Neural progenitor cell (in vitro differentiated cells): ENCODE measurements around the gene MYO1A. TPM values are rescaled to one million over a fixed set of nuclear protein-coding genes. Genes with fewer than 3 reads are reported as not detected.
"Not testable (repeated sequence)": the region's sequence is repeated elsewhere in the genome, so short reads cannot be mapped to it uniquely, and the experiment has no call there.

Experiments used
- DNase-seq: peaks from one replicate; pipeline ENCODE4 v3.0.0-alpha.2; 2016; ENCODE audit warnings: low spot score
- H2AFZ ChIP-seq: fragments of 200-600 bp; sonication (generic); replicated peaks from 2 replicates; pipeline ENCODE4 v1.6.1; 2016; ENCODE audit warnings: antibody characterized with exemption
- H3F3A ChIP-seq: fragments of 200-600 bp; sonication (generic); 2 replicates; pipeline ENCODE4 v1.6.1; 2016; ENCODE audit warnings: antibody characterized with exemption, low read depth
- H3K27ac ChIP-seq: fragments of 200-600 bp; sonication (generic); 2 replicates; pipeline ENCODE4 v1.5.1; 2016; ENCODE audit warnings: mild to moderate bottlenecking
- H3K27me3 ChIP-seq: fragments of 200-600 bp; sonication (generic); 2 replicates; pipeline ENCODE4 v1.6.1; 2016; ENCODE audit warnings: mild to moderate bottlenecking, moderate library complexity
- H3K36me3 ChIP-seq: fragments of 200-600 bp; sonication (generic); 2 replicates; pipeline ENCODE4 v1.5.1; 2016
- H3K4me1 ChIP-seq: fragments of 200-600 bp; sonication (generic); 2 replicates; pipeline ENCODE4 v1.6.1; 2016; ENCODE audit warnings: mixed run types
- H3K4me2 ChIP-seq: fragments of 200-600 bp; sonication (generic); 2 replicates; pipeline ENCODE4 v1.6.1; 2016
- H3K4me3 ChIP-seq: fragments of 200-600 bp; sonication (generic); 2 replicates; pipeline ENCODE4 v1.5.1; 2016
- H3K79me2 ChIP-seq: fragments of 200-600 bp; sonication (generic); 2 replicates; pipeline ENCODE4 v1.6.1; 2016; ENCODE audit warnings: low read depth
- H3K9ac ChIP-seq: fragments of 200-600 bp; sonication (generic); 2 replicates; pipeline ENCODE4 v1.6.1; 2016
- H3K9me3 ChIP-seq: fragments of 200-600 bp; sonication (generic); 2 replicates; pipeline ENCODE4 v1.5.1; 2016; ENCODE audit warnings: low read depth
- H4K20me1 ChIP-seq: fragments of 200-600 bp; sonication (generic); 2 replicates; pipeline ENCODE4 v1.6.1; 2016; ENCODE audit warnings: low read depth
- H3K27ac Mint-ChIP-seq: 3 replicates; pipeline ENCODE4 v1.8.0; 2021; ENCODE audit warnings: mixed read lengths
- H3K27me3 Mint-ChIP-seq: 2 replicates; pipeline ENCODE4 v1.8.0; 2022; ENCODE audit warnings: low read depth, mild to moderate bottlenecking, inconsistent platforms, moderate library complexity, mixed read lengths; ENCODE audit not compliant: insufficient read depth
- H3K36me3 Mint-ChIP-seq: 3 replicates; pipeline ENCODE4 v1.8.0; 2021; ENCODE audit warnings: mixed read lengths
- H3K4me1 Mint-ChIP-seq: 3 replicates; pipeline ENCODE4 v1.8.0; 2021; ENCODE audit warnings: mixed read lengths
- H3K4me3 Mint-ChIP-seq: 3 replicates; pipeline ENCODE4 v1.8.0; 2021; ENCODE audit warnings: mild to moderate bottlenecking, moderate library complexity, mixed read lengths
- H3K9me3 Mint-ChIP-seq: 3 replicates; pipeline ENCODE4 v1.8.0; 2020; ENCODE audit warnings: mixed read lengths
- EZH2 ChIP-seq: fragments of 200-600 bp; sonication (generic); IDR thresholded peaks from 2 replicates; pipeline ENCODE4 v1.6.1; 2017; ENCODE audit warnings: antibody characterized with exemption, mild to moderate bottlenecking, moderate library complexity
- EZH2phosphoT487 ChIP-seq: fragments of 200-600 bp; sonication (generic); IDR thresholded peaks from 2 replicates; pipeline ENCODE4 v1.6.1; 2017; ENCODE audit warnings: antibody characterized with exemption
- total RNA-seq: library from RNA; depleted of rRNA; stranded (reverse); fragments of >200 nt; gene quantifications from 2 replicates; pipeline ENCODE4 v1.2.3, GENCODE V29; 2015; ENCODE audit warnings: low replicate concordance
- TF ChIP-seq, protein P1 (sequence below): fragments of 200-600 bp; sonication (generic); IDR thresholded peaks from 2 replicates; pipeline ENCODE4 v1.5.1; 2017; ENCODE audit warnings: antibody characterized with exemption, mild to moderate bottlenecking

Gene MYO1A
- total RNA-seq, 1 donor from 2014 or later, result not detected

DNA sequence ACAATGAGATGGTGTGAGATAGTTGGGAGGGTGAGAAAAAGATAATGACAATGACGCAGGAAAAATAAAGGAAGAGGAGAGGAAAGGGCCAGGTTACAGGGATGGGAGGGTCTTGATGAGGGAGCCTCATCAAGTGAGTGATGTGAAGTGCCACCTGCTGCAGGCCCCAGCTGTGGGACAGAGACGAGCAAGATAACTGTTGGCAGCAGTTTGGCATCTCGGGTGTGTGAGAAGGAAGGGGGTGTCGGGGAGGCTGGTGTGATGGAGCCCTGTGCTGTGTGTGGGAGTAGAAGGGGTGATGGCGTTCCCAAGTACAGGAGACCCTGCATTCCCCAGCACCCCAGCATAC, 22.1 kb downstream of the MYO1A start:
- Histone ChIP-seq H3K27me3 (no peaks in the 10 kb centered on the region), H3K27ac (no peak overlapping the region), H3K9ac (no peak overlapping the region), H3K4me1 (peaks cover 13% of the 10 kb centered on the region), H3K4me3 (no peak overlapping the region), H2AFZ (peak overlapping the region; percentile 60), H3F3A (peaks cover 7% of the 10 kb centered on the region), H3K4me2 (no peak overlapping the region), H3K36me3 (no peaks in the 10 kb centered on the region), H3K79me2 (no peaks in the 10 kb centered on the region), H4K20me1 (no peaks in the 10 kb centered on the region), H3K9me3 (no peaks in the 10 kb centered on the region)
- no peaks in the 10 kb centered on the region for H3K9me3 Mint-ChIP-seq
- peaks cover 9% of the 10 kb centered on the region for H3K4me1 Mint-ChIP-seq
- no peaks in the 10 kb centered on the region for H3K36me3 Mint-ChIP-seq
- TF ChIP-seq, protein P1, sequence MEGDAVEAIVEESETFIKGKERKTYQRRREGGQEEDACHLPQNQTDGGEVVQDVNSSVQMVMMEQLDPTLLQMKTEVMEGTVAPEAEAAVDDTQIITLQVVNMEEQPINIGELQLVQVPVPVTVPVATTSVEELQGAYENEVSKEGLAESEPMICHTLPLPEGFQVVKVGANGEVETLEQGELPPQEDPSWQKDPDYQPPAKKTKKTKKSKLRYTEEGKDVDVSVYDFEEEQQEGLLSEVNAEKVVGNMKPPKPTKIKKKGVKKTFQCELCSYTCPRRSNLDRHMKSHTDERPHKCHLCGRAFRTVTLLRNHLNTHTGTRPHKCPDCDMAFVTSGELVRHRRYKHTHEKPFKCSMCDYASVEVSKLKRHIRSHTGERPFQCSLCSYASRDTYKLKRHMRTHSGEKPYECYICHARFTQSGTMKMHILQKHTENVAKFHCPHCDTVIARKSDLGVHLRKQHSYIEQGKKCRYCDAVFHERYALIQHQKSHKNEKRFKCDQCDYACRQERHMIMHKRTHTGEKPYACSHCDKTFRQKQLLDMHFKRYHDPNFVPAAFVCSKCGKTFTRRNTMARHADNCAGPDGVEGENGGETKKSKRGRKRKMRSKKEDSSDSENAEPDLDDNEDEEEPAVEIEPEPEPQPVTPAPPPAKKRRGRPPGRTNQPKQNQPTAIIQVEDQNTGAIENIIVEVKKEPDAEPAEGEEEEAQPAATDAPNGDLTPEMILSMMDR, result no peak
- TF ChIP-seq EZH2 (no peak), EZH2phosphoT487 (no peak)
- H3K27me3 Mint-ChIP-seq, result peaks cover 9% of the 10 kb centered on the region
- no peak overlapping the region for H3K27ac Mint-ChIP-seq
- H3K4me3 Mint-ChIP-seq, result no peak overlapping the region
- no peak for DNase-seq

DNA sequence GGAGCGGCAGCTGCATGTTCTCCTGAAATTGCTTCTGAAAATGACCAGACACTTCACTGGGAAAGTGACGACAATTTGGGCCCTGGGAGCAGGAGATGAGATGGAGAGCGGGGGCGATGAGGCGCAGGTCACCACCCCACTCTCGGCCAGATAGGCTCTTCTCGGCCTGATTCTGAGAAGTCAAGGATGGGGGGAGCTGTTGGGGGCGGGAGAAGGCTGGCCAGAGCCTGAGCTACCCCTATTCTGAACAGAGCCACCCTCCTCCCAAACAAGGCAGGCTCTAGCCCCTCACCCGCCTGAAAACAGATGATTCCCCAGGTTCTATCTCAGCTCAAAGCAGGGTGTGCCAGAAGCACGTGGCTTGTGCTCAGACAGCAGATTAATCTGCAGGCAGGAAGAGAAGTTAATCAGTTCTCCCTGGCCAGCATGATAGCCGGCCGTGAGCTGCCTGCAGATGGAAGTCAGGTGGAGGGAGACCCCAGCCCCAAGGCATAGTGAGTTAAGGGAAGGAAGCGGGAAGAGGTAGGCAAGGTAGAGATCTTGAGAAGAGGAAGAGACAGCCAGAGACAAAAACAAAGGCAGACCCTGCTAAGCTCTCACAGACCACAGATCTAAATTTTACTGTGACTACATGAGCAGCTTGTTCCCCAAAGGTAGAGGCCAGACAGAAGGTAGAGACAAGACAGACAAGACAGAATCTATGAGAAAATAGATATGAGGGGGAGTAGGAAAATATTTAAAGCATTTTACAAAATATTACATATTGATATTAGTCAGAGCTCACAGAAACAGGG, 22.7 kb downstream of the MYO1A start:
- Histone ChIP-seq H2AFZ (peak overlapping the region; percentile 60), H3K9me3 (no peaks in the 10 kb centered on the region), H3K27ac (no peak overlapping the region), H4K20me1 (no peaks in the 10 kb centered on the region), H3K27me3 (no peaks in the 10 kb centered on the region), H3F3A (peaks cover 7% of the 10 kb centered on the region), H3K4me1 (peaks cover 13% of the 10 kb centered on the region), H3K4me2 (no peak overlapping the region), H3K9ac (no peak overlapping the region), H3K36me3 (no peaks in the 10 kb centered on the region), H3K79me2 (no peaks in the 10 kb centered on the region), H3K4me3 (no peak overlapping the region)
- DNase-seq, result no peak
- Mint-ChIP-seq H3K27me3 (peaks cover 12% of the 10 kb centered on the region), H3K4me3 (no peak overlapping the region), H3K4me1 (peaks cover 9% of the 10 kb centered on the region), H3K9me3 (no peaks in the 10 kb centered on the region), H3K27ac (no peak overlapping the region), H3K36me3 (no peaks in the 10 kb centered on the region)
- TF ChIP-seq EZH2 (no peak), EZH2phosphoT487 (no peak)
- TF ChIP-seq, protein P1, result no peak

DNA sequence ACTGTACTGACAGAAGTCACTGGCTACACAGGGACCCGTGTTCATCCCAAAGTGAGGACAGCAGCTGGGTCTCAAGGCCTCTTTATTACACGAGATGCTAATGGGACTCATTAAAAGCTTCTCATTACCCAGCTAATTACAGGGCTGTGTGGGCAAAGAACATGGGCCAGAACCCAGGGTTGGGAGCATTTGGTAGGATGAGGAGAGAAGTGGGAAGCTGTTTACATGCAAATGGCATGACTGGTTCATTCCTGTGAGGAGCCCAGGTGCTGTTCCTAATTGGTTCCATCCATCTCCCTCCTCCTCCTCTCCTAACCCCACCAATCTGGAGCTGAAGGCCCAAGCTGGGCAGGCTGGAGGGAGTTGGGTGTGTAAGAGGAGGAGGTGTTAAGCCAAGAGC, 24.7 kb downstream of the MYO1A start:
- TF ChIP-seq EZH2 (no peak), EZH2phosphoT487 (no peak)
- TF ChIP-seq, protein P1, result no peak
- no peaks in the 10 kb centered on the region for H3K27me3 ChIP-seq
- Mint-ChIP-seq H3K4me1 (peaks cover 7% of the 10 kb centered on the region), H3K27me3 (peaks cover 11% of the 10 kb centered on the region), H3K9me3 (no peaks in the 10 kb centered on the region), H3K4me3 (no peak overlapping the region), H3K36me3 (no peaks in the 10 kb centered on the region), H3K27ac (no peak overlapping the region)
- no peaks in the 10 kb centered on the region for H3F3A ChIP-seq
- H3K36me3 ChIP-seq, result no peaks in the 10 kb centered on the region
- no peak overlapping the region for H3K4me3 ChIP-seq
- no peak for DNase-seq
- H3K4me2 ChIP-seq, result no peak overlapping the region
- H3K79me2 ChIP-seq, result no peaks in the 10 kb centered on the region
- no peaks in the 10 kb centered on the region for H3K9me3 ChIP-seq
- no peak overlapping the region for H3K27ac ChIP-seq
- no peak overlapping the region for H2AFZ ChIP-seq
- no peak overlapping the region for H3K9ac ChIP-seq
- H4K20me1 ChIP-seq, result no peaks in the 10 kb centered on the region
- peaks cover 6% of the 10 kb centered on the region for H3K4me1 ChIP-seq

DNA sequence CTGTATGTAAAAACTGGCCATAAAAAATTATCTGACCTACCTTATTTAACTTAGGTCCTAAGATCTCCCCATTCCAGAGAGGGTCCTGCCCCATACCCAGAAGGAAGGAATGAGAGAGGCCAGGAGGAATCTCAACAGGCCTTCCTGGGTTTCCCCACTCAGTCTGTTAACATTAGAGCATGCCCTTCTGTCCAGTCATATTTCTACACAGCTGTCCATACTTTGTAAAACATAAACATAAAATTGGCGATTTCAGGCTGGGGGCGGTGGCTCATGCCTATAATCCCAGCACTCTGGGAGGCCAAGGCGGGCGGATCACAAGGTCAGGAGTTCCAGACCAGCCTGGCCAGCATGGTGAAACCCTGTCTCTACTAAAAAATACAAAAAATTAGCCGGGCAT, 27.6 kb downstream of the MYO1A start:
- not testable (repeated sequence) for H3K79me2 ChIP-seq, DNase-seq, H3K4me3 Mint-ChIP-seq, H3K36me3 Mint-ChIP-seq, H3K9me3 ChIP-seq, H3K4me3 ChIP-seq, H3K4me2 ChIP-seq, H3K4me1 Mint-ChIP-seq, H3K27ac Mint-ChIP-seq, H2AFZ ChIP-seq, H3K27ac ChIP-seq, H4K20me1 ChIP-seq, H3F3A ChIP-seq, H3K36me3 ChIP-seq, H3K27me3 ChIP-seq, H3K9me3 Mint-ChIP-seq, H3K9ac ChIP-seq
- peaks cover 14% of the 10 kb centered on the region for H3K27me3 Mint-ChIP-seq
- peaks cover 15% of the 10 kb centered on the region for H3K4me1 ChIP-seq
